ENCODE measurements around the gene HIGD1A. TPM values are rescaled to one million over a fixed set of nuclear protein-coding genes. Genes with fewer than 3 reads are reported as not detected.

HIGD1A gene
- total RNA-seq, 1 donor from 2014 or later, result 70.5 TPM

DNA sequence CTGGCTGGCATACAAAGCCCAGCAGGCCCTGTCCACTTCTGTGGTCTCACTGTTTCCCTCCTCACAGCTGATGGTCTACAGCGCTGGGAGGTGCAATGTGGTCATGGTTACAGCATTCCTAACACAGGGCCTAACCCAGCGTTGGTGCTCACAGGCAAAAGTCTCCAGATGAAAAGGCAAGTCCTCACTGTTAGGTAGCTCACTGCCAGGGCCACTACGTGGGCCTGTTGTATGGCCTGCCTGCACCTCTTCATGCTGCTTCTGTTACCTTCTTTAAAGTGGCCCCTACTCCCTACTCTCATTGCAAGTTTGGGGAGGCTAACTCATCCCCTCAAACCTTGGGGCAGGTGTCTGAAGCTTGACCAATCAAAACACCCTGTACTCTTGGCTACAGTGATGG is 62.5 kb downstream of the HIGD1A start:
- intact Hi-C loops (cut with micrococcal nuclease), result loop anchor here (10.0 kb wide), 1 partner anchor 187 kb away; no protein-coding TSS in a partner anchor

GRCh38 chr3:42739401-42740158 is 64.7 kb downstream of the HIGD1A start:
- intact Hi-C loops (cut with micrococcal nuclease), result loop anchor here (10.0 kb wide), 1 partner anchor 185 kb away; no protein-coding TSS in a partner anchor

DNA sequence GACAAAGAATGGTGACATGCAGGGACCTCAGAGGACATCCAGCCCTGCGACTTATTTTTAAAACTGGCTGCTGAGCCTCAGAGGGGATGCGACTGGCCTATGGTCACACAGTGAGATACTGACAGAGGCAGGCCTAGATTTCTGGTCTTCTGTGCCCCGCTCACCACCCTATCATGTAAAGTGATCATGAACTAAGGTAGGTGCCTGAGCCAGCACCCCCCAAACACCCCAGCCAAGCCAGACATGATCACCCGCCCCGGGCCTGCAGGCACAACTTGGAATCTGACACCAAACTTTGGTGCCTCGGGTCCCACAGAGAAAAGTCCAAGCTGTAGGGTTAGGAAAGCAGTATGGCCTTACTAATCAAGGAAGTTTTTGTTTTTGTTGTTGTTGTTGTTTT is 67.8 kb downstream of the HIGD1A start:
- intact Hi-C loops (cut with micrococcal nuclease), result no loop called here

DNA sequence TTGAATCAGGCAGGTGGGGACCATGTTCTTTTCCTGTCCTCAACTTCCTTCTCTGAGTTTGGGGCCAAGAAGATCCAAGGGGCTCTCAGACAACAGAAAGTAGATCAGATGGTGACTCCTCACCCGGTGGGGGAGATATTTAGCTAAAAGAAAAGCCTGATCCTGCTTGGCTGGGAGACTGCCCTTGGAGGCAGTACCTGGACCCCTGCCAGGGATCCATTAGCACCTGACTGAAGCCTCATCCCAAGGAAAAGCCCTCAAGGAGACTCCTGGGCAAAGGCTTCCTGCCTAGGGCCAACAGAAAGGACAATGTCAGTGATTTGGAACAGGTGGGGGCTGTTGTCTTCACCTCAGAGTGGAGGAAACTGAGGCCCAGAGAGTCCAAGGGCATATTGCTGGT is 68.2 kb downstream of the HIGD1A start:
- intact Hi-C loops (cut with micrococcal nuclease), result no loop called here

- intact Hi-C loops (cut with micrococcal nuclease), result no loop called here
These were observed 68.7 kb downstream of the HIGD1A start for GRCh38 chr3:42735615-42736014.

- intact Hi-C loops (cut with micrococcal nuclease), result no loop called here
These were observed 69.3 kb downstream of the HIGD1A start for GRCh38 chr3:42735019-42735418.

DNA sequence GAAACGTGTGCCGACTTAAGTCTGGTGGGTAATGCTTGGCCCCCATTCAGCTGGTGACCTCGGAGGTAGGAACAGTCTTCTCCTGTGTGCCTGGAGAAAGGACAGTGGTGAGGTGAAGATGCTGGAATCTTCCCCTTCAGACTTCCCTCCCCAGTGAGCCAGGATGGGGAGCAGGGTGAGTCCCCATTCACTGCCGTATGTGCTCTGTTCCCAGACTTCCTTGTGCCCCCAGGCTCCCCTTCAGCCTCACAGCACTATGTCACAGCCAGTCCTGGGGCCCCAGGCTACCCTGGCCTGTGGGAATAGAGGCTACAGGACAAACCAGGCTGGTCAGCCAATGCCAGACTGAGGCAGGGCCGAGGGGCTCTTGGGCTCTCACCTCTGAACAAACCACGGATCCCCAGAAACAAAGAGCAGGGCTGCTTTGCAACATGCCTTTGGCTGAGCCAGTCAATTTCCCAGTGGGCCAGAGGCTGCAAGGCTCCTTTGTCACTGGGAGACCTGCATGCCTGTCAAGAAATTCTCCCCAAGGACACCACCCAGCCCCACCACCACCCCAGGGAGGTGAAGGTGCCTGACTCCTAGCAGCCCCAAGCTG is 69.9 kb downstream of the HIGD1A start:
- intact Hi-C loops (cut with micrococcal nuclease), result no loop called here

- intact Hi-C loops (cut with micrococcal nuclease), result no loop called here
These were observed 70.6 kb downstream of the HIGD1A start for GRCh38 chr3:42733501-42734262.

Other genes starting within 250 kb of the HIGD1A start
- gene SEC22C, start 222.5 kb downstream of the HIGD1A start, total RNA-seq, result 50.0 and 50.2 TPM in 2 replicates
- gene SS18L2, start 213.6 kb downstream of the HIGD1A start, total RNA-seq, result 65.3 and 67.4 TPM in 2 replicates
- gene NKTR, start 203.8 kb downstream of the HIGD1A start, total RNA-seq, result 106 and 109 TPM in 2 replicates
- gene ZBTB47, start 150.8 kb downstream of the HIGD1A start, total RNA-seq, result 0.11 and 0.32 TPM in 2 replicates
- not detected in 2 replicates for gene KLHL40, start 119.0 kb downstream of the HIGD1A start, total RNA-seq
- not detected in 2 replicates for gene HHATL, start 101.7 kb downstream of the HIGD1A start, total RNA-seq
- 0.45 TPM in 1 of 2 replicates, not detected in the other for gene CCDC13, start 31.2 kb downstream of the HIGD1A start, total RNA-seq
- 1.00 and 1.3 TPM in 2 replicates for gene ACKR2, start 5.0 kb upstream of the HIGD1A start, total RNA-seq
- gene CYP8B1, start 71.4 kb upstream of the HIGD1A start, total RNA-seq, result not detected in 2 replicates
- gene ZNF662, start 101.7 kb upstream of the HIGD1A start, total RNA-seq, result 0.27 and 0.93 TPM in 2 replicates
- gene GASK1A, start 174.8 kb upstream of the HIGD1A start, total RNA-seq, result 0.09 TPM in 1 of 2 replicates, not detected in the other